ENCODE data around the gene PLA2G2F. TPM values are rescaled to one million over a fixed set of nuclear protein-coding genes. Genes with fewer than 3 reads are reported as not detected.

The PLA2G2F gene
- total RNA-seq, 4 donors from 2014 or later, result 0.32 TPM; not detected in 3

- no peak for DNase-seq
- Histone ChIP-seq H3K4me1 (no peaks in the 10 kb centered on the region), H3K9me3 (no peaks in the 10 kb centered on the region), H3K4me3 (no peak overlapping the region), H3K27me3 (no peaks in the 10 kb centered on the region), H3K27ac (no peak overlapping the region), H3K36me3 (no peaks in the 10 kb centered on the region)
- WGBS, 2 donors (ENCODE audit: low coverage in 1 of 2), result 57 to 66% methylated on average over 6 to 13 of the region's 13 CpGs
- intact Hi-C loops (cut with DNase I; ENCODE audit: low total_unique reads), result no loop called here
- TF ChIP-seq CTCF (IDR thresholded peaks at IDR 0.05) (no peak), POLR2A (IDR thresholded peaks at IDR 0.05) (no peak), POLR2AphosphoS5 (IDR thresholded peaks at IDR 0.05) (no peak), EP300 (IDR thresholded peaks at IDR 0.05; ENCODE audit: low read depth) (no peak)
- in situ Hi-C loops (cut with MboI; ENCODE audit: low pct_ligation_motif_present in 1 of 4, low pct_unique_long_range_greater_than_20kb in 1 of 4, low sequenced_read_pairs in 3 of 4), result no loop called here
These were observed 4.8 kb downstream of the PLA2G2F start for GRCh38 chr1:20143734-20144565.

GRCh38 chr1:20147846-20148570 is 8.9 kb downstream of the PLA2G2F start:
- Histone ChIP-seq H3K9me3 (no peaks in the 10 kb centered on the region), H3K27me3 (no peaks in the 10 kb centered on the region), H3K36me3 (no peaks in the 10 kb centered on the region), H3K4me3 (no peak overlapping the region), H3K4me1 (peaks cover 0 to 13% (median 9%) of the 10 kb centered on the region in 4 donors), H3K27ac (no peak overlapping the region)
- WGBS, 2 donors (ENCODE audit: low coverage in 1 of 2), result 74 to 100% methylated on average over 1 to 11 of the region's 13 CpGs
- no peak for TF ChIP-seq EP300 (IDR thresholded peaks at IDR 0.05; ENCODE audit: low read depth)
- TF ChIP-seq POLR2A (IDR thresholded peaks at IDR 0.05), result no peak
- no peak for TF ChIP-seq POLR2AphosphoS5 (IDR thresholded peaks at IDR 0.05)
- no peak for TF ChIP-seq CTCF (IDR thresholded peaks at IDR 0.05)
- in situ Hi-C loops (cut with MboI; ENCODE audit: low pct_ligation_motif_present in 1 of 4, low pct_unique_long_range_greater_than_20kb in 1 of 4, low sequenced_read_pairs in 3 of 4) (no loop called here), intact Hi-C loops (cut with DNase I; ENCODE audit: low total_unique reads) (no loop called here)
- no peak for DNase-seq

GRCh38 chr1:20148571-20149500 is 9.7 kb downstream of the PLA2G2F start:
- Histone ChIP-seq H3K4me3 (no peak overlapping the region), H3K27ac (no peak overlapping the region), H3K27me3 (no peaks in the 10 kb centered on the region), H3K4me1 (peaks cover 0 to 14% (median 10%) of the 10 kb centered on the region in 4 donors), H3K36me3 (no peaks in the 10 kb centered on the region), H3K9me3 (no peaks in the 10 kb centered on the region)
- no peak for TF ChIP-seq POLR2AphosphoS5 (IDR thresholded peaks at IDR 0.05)
- no peak for TF ChIP-seq POLR2A (IDR thresholded peaks at IDR 0.05)
- no peak for TF ChIP-seq EP300 (IDR thresholded peaks at IDR 0.05; ENCODE audit: low read depth)
- TF ChIP-seq CTCF (IDR thresholded peaks at IDR 0.05), result no peak
- WGBS, 2 donors (ENCODE audit: low coverage in 1 of 2), result 87% methylated on average over 13 of the region's 13 CpGs; no CpG with 5 or more reads in 1 of the 2 donors
- DNase-seq, result no peak
- in situ Hi-C loops (cut with MboI; ENCODE audit: low pct_ligation_motif_present in 1 of 4, low pct_unique_long_range_greater_than_20kb in 1 of 4, low sequenced_read_pairs in 3 of 4), result no loop called here
- intact Hi-C loops (cut with DNase I; ENCODE audit: low total_unique reads), result no loop called here

Data from transverse colon (tissue), 4 donors.